ENCODE measurements around the gene VWA3B.

GRCh38 chr2:98314251-98314650, 227.3 kb downstream of the VWA3B start:
- TF ChIP-seq POLR2A (IDR thresholded peaks at IDR 0.05), result no peak
- no peak for TF ChIP-seq CTCF (IDR thresholded peaks at IDR 0.05)

Measured in esophagus squamous epithelium (tissue), 4 donors.